Lung microvascular endothelial cell (primary cell): Measurements from ENCODE around the gene CCDC85C. TPM values are rescaled to one million over a fixed set of nuclear protein-coding genes. Genes with fewer than 3 reads are reported as not detected.

Experiments
- DNase-seq, 2 donors: peaks; one replicate each; pipeline versions ENCODE4 v3.0.0 to v3.0.0-alpha.2; 2010; ENCODE audit warnings: low read depth in 2 of 2
- total RNA-seq: library from RNA; depleted of rRNA; stranded (reverse); fragments of >200 nt; gene quantifications from 2 replicates; pipeline ENCODE4 v1.2.1, GENCODE V29; 2014

CCDC85C gene
- total RNA-seq, 1 donor from 2014 or later, result 1.6 TPM

GRCh38 chr14:99479160-99479905 is 124.7 kb downstream of the CCDC85C start:
- DNase-seq, result peak in 1 of 2 donors; percentile 16

DNA sequence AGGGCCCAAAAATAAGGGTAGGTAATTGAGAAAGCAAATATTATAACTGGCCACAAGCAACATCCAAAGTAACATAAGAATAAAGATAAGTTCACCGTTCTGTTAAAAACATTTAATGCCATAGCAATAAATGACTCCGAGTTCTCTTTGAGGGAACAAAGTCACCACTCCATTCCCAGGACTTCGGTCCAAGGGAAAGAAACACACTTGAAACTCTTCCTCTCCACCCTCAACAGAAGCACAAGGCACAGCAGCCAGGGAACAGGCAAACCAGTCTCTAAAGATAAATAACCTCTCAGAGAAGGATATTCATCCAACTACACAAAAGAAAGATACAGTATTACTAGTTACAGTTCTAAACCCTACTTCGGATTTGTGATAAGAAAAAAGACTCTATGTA is 125.9 kb downstream of the CCDC85C start:
- no peak for DNase-seq

DNA sequence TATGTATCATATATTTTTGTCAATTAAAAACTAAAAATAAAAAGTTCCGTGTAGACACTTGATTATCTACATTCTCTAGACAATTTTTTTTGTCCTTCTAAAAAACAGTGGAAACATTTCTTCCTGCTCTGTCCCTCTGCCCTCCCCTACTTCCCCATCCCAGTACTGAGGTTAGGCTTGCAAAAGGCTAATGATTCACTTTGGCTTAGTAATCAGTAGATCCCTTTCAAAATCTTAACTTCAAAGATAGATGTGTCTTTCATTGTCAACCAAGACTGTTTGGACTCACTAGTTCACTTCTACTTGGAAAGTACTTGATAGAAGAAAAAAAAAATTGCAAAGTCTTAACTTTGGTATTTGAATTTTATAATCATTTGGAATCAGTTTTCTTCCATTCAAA is 127.1 kb downstream of the CCDC85C start:
- peak in 1 of 2 donors; percentile 14 for DNase-seq

DNA sequence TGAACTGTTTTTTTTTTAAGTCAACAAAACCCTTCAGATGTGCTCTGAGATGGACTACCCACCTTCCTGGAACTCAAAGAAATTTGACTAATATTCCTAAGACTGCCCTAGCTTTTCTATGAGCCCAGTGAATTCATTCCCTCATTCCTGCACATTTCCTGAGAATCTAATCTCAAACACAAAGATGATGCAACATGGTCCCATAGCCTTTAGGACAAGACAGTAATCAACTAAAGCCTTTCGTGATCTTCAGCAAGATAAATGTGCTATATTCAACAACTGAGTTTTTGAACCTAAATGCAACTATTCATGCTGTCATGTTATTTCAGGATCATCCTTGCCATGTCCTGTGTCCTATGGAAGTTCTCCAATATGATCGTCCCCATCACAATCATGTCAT is 128.3 kb downstream of the CCDC85C start:
- DNase-seq, result no peak

- no peak for DNase-seq
Measured at GRCh38 chr14:99475179-99475578, 128.8 kb downstream of the CCDC85C start.

DNA sequence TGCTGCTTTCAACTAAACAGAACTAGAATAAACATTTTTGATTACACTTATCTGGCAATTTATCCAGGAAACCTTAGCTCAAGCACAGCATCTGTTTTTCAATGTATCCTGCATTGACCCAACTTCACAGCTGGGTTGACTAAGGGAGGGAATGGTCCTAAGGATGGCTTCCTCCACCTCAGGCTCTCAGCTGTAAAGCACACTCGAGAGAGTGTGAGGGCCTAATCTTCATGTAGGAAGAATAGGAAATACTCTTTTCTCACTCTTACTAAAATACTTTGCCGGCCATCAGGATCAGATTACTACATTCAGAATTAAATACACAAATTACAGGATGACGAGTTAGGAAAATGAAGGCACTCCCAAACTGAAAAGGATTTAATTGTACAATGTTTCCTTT is 130.5 kb downstream of the CCDC85C start:
- DNase-seq, result no peak

GRCh38 chr14:99472937-99473336 is 131.1 kb downstream of the CCDC85C start:
- no peak for DNase-seq

GRCh38 chr14:99471731-99472130 is 132.3 kb downstream of the CCDC85C start:
- DNase-seq, result no peak

- DNase-seq, result peak; percentile 51 to 73
Measured at GRCh38 chr14:99468836-99469592, 135.0 kb downstream of the CCDC85C start.

DNA sequence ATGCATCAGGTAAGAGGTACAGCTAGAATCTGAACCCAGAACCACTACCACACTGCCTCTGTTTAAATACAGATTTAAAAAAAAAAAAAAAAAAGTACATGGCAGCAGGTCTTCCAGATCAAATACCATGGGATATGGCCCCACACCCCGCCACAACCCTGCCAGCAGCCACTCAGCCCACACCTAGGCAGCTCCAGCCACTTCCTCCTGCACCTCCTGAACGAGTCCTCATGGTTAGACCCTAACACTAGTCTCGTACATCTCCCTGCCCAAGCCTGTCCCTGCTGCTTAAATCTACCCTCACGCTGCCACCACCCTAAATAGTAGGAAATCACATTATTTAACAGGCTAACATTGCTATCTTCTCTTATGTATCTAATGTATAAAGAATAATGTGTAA is 135.9 kb downstream of the CCDC85C start:
- no peak for DNase-seq

DNA sequence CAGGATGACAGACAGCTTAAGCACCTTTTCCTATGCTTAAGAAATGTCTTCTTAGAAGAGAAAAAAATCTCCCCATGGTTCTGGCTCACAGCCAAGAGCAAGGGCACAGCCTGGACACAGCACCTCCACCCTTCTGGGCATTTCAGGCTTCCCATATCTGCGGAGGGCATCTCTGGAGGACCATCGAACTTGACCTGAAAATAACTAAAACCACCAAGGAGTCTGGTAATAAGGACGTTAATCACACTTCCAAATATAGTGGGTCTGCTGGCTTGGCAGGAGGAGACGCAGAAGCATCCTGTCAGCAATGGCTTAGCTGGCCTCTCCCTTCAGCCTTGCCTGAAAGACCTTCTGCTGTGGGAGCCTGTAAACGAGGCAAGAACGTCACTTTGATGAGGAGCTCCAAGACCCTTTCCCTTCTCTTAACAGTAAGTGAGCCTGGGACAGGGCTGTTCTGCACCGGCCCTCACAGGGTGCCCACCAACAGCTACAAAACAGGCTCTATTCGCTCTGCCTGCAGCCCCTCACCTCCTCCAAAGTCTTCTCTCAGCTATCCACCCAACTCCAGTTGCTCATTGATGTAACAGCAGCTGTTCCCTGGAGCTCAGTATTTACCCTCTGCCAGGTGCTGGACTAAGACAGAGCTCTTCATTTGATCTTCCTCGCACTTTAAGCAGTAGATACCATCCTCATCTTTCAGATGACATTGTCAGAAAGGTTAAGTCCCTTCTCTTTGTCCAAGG is 136.5 kb downstream of the CCDC85C start:
- no peak for DNase-seq

GRCh38 chr14:99466758-99467157 is 137.2 kb downstream of the CCDC85C start:
- DNase-seq, result no peak

GRCh38 chr14:99465288-99465687 is 138.7 kb downstream of the CCDC85C start:
- no peak for DNase-seq

GRCh38 chr14:99463974-99464373 is 140.0 kb downstream of the CCDC85C start:
- DNase-seq, result no peak

- DNase-seq, result no peak
Measured at GRCh38 chr14:99462210-99462609, 141.8 kb downstream of the CCDC85C start.

DNA sequence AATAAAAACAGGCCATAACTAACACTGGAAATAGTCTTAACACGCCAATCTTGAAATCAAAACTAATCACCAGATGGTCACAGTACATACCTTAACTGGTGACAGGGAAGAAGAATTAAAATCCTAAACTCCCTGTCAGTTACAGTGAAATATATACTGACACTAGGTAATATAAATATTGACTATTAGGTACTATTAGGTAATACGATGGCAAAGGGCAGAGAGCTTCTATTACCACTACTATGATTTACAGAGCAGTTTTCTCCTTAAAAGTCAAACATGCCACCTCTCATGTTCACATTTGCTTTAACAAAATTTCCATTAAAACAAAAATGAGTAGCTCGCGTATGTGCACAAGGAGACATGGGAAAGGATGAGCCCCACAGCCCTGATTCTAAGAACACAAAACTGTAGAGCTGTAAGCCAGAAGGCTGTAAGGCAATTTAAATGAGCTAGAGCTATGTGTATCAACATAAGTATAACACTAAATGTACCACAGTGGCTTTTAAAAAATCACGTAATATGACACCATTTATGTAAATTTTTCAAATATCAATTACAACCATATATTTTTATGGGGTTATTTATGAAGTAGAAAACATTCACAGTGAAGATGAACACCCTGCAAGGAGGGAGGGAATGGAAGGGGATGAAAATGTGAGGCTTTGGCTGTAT is 142.5 kb downstream of the CCDC85C start:
- no peak for DNase-seq

DNA sequence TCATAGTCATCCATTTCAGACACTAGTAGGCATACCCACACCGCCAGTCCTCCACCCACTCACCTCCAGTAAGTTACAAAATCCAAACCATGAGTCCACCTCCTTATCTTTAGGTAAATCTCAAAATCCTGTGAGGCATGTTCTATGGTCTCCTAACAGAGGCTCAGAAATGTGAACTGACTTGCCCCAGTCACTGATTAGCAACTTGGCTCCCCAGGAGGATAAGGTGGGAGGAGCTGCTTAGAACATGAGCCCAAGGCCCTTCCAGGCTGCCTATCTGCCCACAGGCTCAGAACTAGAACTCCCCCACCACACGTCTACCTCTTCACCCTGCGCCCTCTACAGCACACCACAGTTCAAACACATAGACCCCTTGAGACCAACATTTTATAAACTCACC is 143.2 kb downstream of the CCDC85C start:
- DNase-seq, result no peak

DNA sequence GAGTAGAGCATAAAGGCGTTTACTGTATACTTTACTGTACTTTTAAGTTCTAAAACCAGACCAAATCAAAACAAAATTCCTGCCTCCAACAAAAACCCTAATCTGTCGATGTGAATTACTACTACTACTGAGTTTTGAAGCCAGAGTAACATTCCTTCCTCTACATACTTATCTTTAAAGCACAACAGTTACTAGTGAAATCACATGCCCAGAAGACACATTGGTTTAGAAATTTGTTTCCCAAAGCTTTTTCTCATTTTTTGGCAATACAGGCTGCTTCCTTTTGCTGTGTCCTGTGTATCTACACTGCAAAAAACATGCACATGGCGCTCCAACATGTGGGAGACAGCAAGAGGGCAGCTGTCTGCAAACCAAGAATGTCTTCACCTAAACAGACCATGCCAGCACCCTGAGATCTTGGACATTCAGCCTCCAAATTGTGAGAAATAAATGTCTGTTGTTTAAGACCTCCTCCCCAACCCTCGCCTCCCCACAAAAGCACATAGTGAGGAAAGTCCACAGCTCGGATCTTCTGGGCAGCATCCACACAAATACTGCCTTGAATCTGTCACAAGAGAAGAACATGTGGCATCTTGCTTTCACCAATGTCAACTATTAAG is 144.4 kb downstream of the CCDC85C start:
- DNase-seq, result no peak

- DNase-seq, result no peak
Measured at GRCh38 chr14:99454246-99454645, 149.8 kb downstream of the CCDC85C start.

DNA sequence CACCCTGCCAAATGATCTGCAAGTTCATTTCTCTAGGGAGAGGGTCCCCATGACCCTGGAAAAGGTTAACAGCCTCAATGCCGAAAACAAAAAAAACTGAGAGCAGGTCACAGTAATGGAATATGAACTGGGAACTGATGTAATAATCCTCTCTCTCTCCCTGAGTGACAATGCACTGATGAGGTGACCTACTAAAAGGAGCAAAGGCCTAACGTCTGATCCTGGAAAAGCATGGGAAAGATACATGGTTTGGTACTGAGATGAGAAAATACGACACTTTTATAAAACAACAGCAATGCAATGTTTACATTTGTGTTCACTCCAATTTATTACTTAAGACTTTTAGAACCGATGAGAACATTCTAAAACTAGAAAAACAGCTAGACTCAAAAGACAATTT is 151.0 kb downstream of the CCDC85C start:
- no peak for DNase-seq

- no peak for DNase-seq
Measured at GRCh38 chr14:99451234-99451633, 152.8 kb downstream of the CCDC85C start.
